Endothelial cell of umbilical vein (primary cell): ENCODE measurements around the gene PPP2R2C. TPM values are rescaled to one million over a fixed set of nuclear protein-coding genes. Genes with fewer than 3 reads are reported as not detected.

ENCODE experiments used
- BruUV-seq: library from RNA; stranded (reverse); fragments of 400-500 nt; replicated peaks from 2 replicates; lab custom pipeline; 2021; lab: Mats Ljungman, UMichigan
- CTCF ChIA-PET: fragments of 300-600, 350-600 bp; sonication (Branson Sonifier 250); formaldehyde crosslinking; loops from one replicate; lab custom pipeline; 2021; ENCODE audit warnings: antibody characterized with exemption, inconsistent platforms; lab: Charles Lee
- POLR2A ChIA-PET: fragments of 300-600, 350-600 bp; sonication (Branson Sonifier 250); formaldehyde crosslinking; loops from one replicate; lab custom pipeline; 2021; ENCODE audit warnings: antibody characterized with exemption, inconsistent platforms; lab: Charles Lee
- DNase-seq: peaks from one replicate; pipeline ENCODE4 v3.0.0-alpha.2; 2011; ENCODE audit warnings: low read depth, low spot score
- FAIRE-seq: peaks from 2 replicates; lab custom pipeline; 2011; peaks lifted over from hg19 to GRCh38; lab: Jason Lieb, UNC
- H2AFZ ChIP-seq: 2 replicates; pipeline ENCODE4 v1.6.0; 2012; ENCODE audit warnings: low read depth, low read length, control low read depth, inconsistent platforms
- H3K27ac ChIP-seq: 2 replicates; pipeline ENCODE4 v1.5.1; 2011; ENCODE audit warnings: low read depth, mild to moderate bottlenecking, control low read depth, low read length, moderate library complexity; ENCODE audit not compliant: insufficient read depth
- H3K27me3 ChIP-seq, 2 experiments: 2 replicates each; pipeline versions ENCODE4 v1.6.0 to v1.6.1; 2011; ENCODE audit warnings: low read length in 2 of 2, mixed read lengths in 1 of 2; ENCODE audit not compliant: control insufficient read depth in 2 of 2, insufficient read depth in 2 of 2
- H3K36me3 ChIP-seq, 2 experiments: 2 replicates in 1 of 2; 3 replicates in 1 of 2; pipeline ENCODE4 v1.5.1; 2011; ENCODE audit warnings: low read length in 2 of 2, mild to moderate bottlenecking in 1 of 2, moderate library complexity in 1 of 2; ENCODE audit not compliant: control insufficient read depth in 2 of 2, insufficient read depth in 2 of 2; ENCODE audit errors: extremely low read depth in 1 of 2
- H3K4me1 ChIP-seq: 3 replicates; pipeline ENCODE4 v1.5.1; 2011; ENCODE audit warnings: mild to moderate bottlenecking, low read length; ENCODE audit not compliant: control insufficient read depth, insufficient read depth; ENCODE audit errors: extremely low read depth
- H3K4me2 ChIP-seq: 2 replicates; pipeline ENCODE4 v1.6.1; 2011; ENCODE audit warnings: low read length, control low read depth, mixed read lengths; ENCODE audit not compliant: insufficient read depth
- H3K4me3 ChIP-seq, 3 experiments: fragments of 200-600 bp in 1 of 3; sonication (generic), shearing (Covaris generic) in 1 of 3; replicated peaks in 1 of 3; 2 replicates each; pipeline ENCODE4 v1.5.1; 2011 to 2016; ENCODE audit warnings: control low read depth in 3 of 3, low read length in 3 of 3, mild to moderate bottlenecking in 2 of 3, inconsistent platforms in 1 of 3, low read depth in 1 of 3, moderate library complexity in 1 of 3; ENCODE audit not compliant: insufficient read depth in 1 of 3
- H3K79me2 ChIP-seq: 2 replicates; pipeline ENCODE4 v1.6.0; 2012; ENCODE audit warnings: low read length, inconsistent platforms; ENCODE audit not compliant: control insufficient read depth, insufficient read depth
- H3K9ac ChIP-seq: replicated peaks from 2 replicates; pipeline ENCODE3; 2011; ENCODE audit warnings: low read length, control low read depth; ENCODE audit not compliant: insufficient read depth; ENCODE audit errors: extremely low read depth
- H3K9me1 ChIP-seq: replicated peaks from 3 replicates; pipeline ENCODE4 v1.6.0; 2011; ENCODE audit warnings: mild to moderate bottlenecking, low read length; ENCODE audit not compliant: control insufficient read depth, insufficient read depth; ENCODE audit errors: extremely low read depth
- H3K9me3 ChIP-seq: replicated peaks from 2 replicates; pipeline ENCODE4 v1.5.1; 2012; ENCODE audit warnings: low read length, inconsistent platforms; ENCODE audit not compliant: control insufficient read depth, insufficient read depth
- H4K20me1 ChIP-seq: replicated peaks from 2 replicates; pipeline ENCODE3; 2011; ENCODE audit warnings: mild to moderate bottlenecking, low read length; ENCODE audit not compliant: control insufficient read depth, insufficient read depth; ENCODE audit errors: extremely low read depth
- CTCF ChIP-seq, 2 donors: IDR thresholded peaks; 1 replicate in 1 of 2; 2 replicates in 1 of 2; pipeline ENCODE4 v1.5.1; 2011; ENCODE audit warnings: low read length in 2 of 2, mild to moderate bottlenecking in 2 of 2, moderate library complexity in 2 of 2, control low read depth in 1 of 2, inconsistent platforms in 1 of 2, low read depth in 1 of 2; ENCODE audit not compliant: insufficient read depth in 1 of 2; ENCODE audit errors: extremely low read depth in 1 of 2
- EZH2 ChIP-seq: IDR thresholded peaks from 2 replicates; pipeline ENCODE4 v1.6.1; 2012; ENCODE audit warnings: borderline replicate concordance, low read depth, mild to moderate bottlenecking, moderate library complexity, low read length, inconsistent platforms; ENCODE audit not compliant: severe bottlenecking
- FOS ChIP-seq: IDR thresholded peaks from 2 replicates; pipeline ENCODE4 v1.6.1; 2011; ENCODE audit warnings: mild to moderate bottlenecking, low read length, moderate library complexity, borderline replicate concordance; ENCODE audit not compliant: insufficient read depth
- GATA2 ChIP-seq: IDR thresholded peaks from 2 replicates; pipeline ENCODE4 v1.7.0; 2011; ENCODE audit warnings: low read depth, mild to moderate bottlenecking, moderate library complexity, mixed read lengths, low read length; ENCODE audit not compliant: insufficient read length, insufficient read depth
- JUN ChIP-seq: IDR thresholded peaks from 2 replicates; pipeline ENCODE4 v1.6.1; 2011; ENCODE audit warnings: borderline replicate concordance, low read depth; ENCODE audit not compliant: insufficient read length, insufficient read depth
- POLR2AphosphoS5 ChIP-seq: IDR thresholded peaks from 2 replicates; pipeline ENCODE4 v1.6.1; 2012; ENCODE audit warnings: low read depth, mild to moderate bottlenecking, control low read depth, low read length, moderate library complexity; ENCODE audit not compliant: insufficient read depth
- dilution Hi-C: fragments of 300-500 bp; cut with MboI; formaldehyde crosslinking; loops from one replicate; pipeline ENCODE4 v1.15.0; 2019; ENCODE audit warnings: low sequenced_read_pairs; ENCODE audit not compliant: extremely low pct_ligation_motif_present
- intact Hi-C: fragments of 100-400 bp; cut with micrococcal nuclease; formaldehyde crosslinking; loops from one replicate; pipeline ENCODE4 v1.10.0; 2022
- polyA plus RNA-seq, 4 experiments: library from polyadenylated mRNA; depleted of rRNA in 3 of 4; stranded (reverse) in 3 of 4; unstranded in 1 of 4; fragments of >200 nt; gene quantifications; 2 replicates each; pipeline versions ENCODE4 v1.2.1 to v1.2.3, GENCODE V29; 2011 to 2012; ENCODE audit warnings: missing spikeins in 1 of 4
- total RNA-seq: library from RNA; stranded (reverse); gene quantifications from 2 replicates; pipeline ENCODE4 v1.2.3, GENCODE V29; 2021

Gene PPP2R2C
- total and polyA plus RNA-seq, 2 donors (not counting 3 experiments of a cell fraction or from before 2014, with no cell fraction given) = 0.03 to 0.09 TPM

- no peak overlapping the region for H2AFZ ChIP-seq
- H3K27ac ChIP-seq = no peak overlapping the region
- POLR2A ChIA-PET = no interaction called here
- no peaks in the 10 kb centered on the region for H3K9me3 ChIP-seq
- no peak for TF ChIP-seq FOS
- no peak for TF ChIP-seq JUN
- TF ChIP-seq EZH2 = no peak
- no peak for TF ChIP-seq POLR2AphosphoS5
- TF ChIP-seq GATA2 = no peak
- TF ChIP-seq CTCF (IDR thresholded peaks at IDR 0.05; ENCODE audit: extremely low read depth in 1 of 2, insufficient read depth in 1 of 2, low read depth in 1 of 2, low read length in 2 of 2) = no peak
- no peak overlapping the region for H3K4me3 ChIP-seq
- H3K36me3 ChIP-seq = no peaks in the 10 kb centered on the region
- CTCF ChIA-PET = interaction anchor here (1.1 kb wide), 1 partner anchor 110 kb away, joined by 3 read pairs; no protein-coding TSS in a partner anchor
- dilution Hi-C loops = no loop called here
- H3K9ac ChIP-seq = no peak overlapping the region
- no peaks in the 10 kb centered on the region for H3K79me2 ChIP-seq
- H3K4me2 ChIP-seq = no peak overlapping the region
- no peaks in the 10 kb centered on the region for H3K27me3 ChIP-seq
- DNase-seq (no peak), FAIRE-seq (no peak)
- H3K4me1 ChIP-seq = no peaks in the 10 kb centered on the region
- H3K9me1 ChIP-seq = no peaks in the 10 kb centered on the region
- intact Hi-C loops = no loop called here
- no peaks in the 10 kb centered on the region for H4K20me1 ChIP-seq
- BruUV-seq = no TSS peak
Measured at GRCh38 chr4:6360385-6360784, 112.0 kb downstream of the PPP2R2C start.
